Endometrium (tissue), 2 donors: ENCODE measurements around the gene WBP2.

Source experiments
- FAIRE-seq: peaks from 2 replicates; lab custom pipeline; 2012; peaks lifted over from hg19 to GRCh38; lab: Jason Lieb, UNC
- donor health status: control.
- donor health status: control.

The WBP2 gene

GRCh38 chr17:75855310-75856061, at the start of gene WBP2:
TSS of gene WBP2 (minus strand) at chr17:75855335. CDS start at chr17:75855297, 38 bp downstream.
- FAIRE-seq, result peak; percentile 98

DNA sequence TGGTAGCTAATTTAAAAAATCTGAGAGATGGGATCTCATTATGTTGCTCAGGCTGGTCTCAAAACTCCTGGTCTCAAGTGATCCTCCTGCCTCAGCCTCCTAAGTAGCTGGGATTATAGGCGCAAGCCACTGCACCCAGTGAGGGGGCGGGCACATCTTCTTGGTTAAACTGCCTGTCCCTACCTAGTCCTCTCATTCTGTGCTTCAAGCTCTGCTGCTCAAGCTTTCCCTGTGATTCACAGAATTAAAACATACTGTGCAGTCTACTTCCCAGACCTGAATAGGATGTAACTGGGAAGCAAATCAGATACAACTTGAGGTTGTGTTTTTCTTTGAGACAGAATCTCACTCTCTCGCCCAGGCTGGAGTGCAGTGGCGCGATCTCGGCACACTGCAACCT, 47.3 kb upstream of the WBP2 start:
- FAIRE-seq, result no peak

- FAIRE-seq, result no peak
Observed at GRCh38 chr17:75901727-75902126, 46.6 kb upstream of the WBP2 start.

GRCh38 chr17:75900691-75901533, 45.8 kb upstream of the WBP2 start:
- no peak for FAIRE-seq

GRCh38 chr17:75899767-75900468, 44.8 kb upstream of the WBP2 start:
- FAIRE-seq, result no peak

DNA sequence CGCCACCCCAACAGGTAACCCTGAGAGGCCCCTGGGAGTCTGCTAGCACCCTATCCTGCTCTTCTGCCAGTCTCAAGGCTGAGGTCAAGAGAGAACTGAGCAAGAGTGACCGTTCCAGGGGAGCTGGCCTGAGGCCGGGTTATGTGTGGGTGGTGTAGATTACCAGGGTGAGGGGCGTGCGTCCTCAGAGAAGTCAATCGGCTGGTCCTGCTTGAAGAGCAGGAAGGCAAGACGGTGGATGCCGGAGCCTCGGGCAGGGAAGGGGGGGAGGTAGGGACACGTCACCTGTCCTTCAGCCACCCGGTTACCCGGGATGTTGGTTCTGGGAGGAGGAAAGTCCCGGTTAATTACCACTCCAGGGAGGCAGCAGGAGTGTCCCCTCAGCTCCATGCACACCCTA, 44.2 kb upstream of the WBP2 start:
- FAIRE-seq, result no peak

DNA sequence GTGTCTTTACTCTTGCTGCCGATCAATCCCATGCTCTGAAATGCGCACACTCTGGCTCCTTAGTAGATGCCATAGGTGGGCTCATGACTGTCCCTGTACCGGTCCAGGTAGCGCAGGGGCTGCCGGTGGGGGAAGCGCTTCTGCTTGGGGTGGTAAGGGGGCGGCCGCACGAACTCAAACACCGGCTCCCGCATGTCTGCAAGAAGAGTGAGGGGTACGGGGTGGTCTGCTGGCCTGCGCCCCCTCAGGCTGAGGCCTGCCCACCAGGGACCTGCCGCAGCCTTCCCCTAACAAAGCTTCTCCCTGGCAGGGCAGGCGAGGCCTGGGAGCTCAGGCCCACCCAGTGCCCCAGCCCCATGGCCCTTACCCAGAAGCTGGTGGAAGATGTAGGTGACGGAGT, 43.7 kb upstream of the WBP2 start:
- FAIRE-seq, result no peak

DNA sequence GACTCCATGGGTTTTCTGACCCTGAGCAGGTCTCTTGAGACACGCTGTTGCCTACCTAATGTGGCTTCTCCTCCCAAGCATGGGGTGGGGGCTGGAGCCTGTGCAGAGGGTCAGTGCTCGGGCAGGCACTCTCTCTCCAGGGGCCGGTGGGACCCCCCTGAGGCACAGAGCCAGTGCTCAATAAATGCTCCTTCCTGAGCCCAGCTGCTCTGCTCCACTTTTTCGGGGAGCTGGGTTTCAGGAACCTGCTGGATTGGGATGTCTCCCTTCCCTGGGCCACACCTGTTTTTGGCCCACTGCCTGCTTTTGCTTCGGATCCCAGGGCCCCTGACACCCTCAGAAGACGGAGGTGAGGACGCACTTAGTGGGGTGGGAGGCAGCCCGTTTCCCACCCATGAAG, 42.9 kb upstream of the WBP2 start:
- FAIRE-seq, result no peak

DNA sequence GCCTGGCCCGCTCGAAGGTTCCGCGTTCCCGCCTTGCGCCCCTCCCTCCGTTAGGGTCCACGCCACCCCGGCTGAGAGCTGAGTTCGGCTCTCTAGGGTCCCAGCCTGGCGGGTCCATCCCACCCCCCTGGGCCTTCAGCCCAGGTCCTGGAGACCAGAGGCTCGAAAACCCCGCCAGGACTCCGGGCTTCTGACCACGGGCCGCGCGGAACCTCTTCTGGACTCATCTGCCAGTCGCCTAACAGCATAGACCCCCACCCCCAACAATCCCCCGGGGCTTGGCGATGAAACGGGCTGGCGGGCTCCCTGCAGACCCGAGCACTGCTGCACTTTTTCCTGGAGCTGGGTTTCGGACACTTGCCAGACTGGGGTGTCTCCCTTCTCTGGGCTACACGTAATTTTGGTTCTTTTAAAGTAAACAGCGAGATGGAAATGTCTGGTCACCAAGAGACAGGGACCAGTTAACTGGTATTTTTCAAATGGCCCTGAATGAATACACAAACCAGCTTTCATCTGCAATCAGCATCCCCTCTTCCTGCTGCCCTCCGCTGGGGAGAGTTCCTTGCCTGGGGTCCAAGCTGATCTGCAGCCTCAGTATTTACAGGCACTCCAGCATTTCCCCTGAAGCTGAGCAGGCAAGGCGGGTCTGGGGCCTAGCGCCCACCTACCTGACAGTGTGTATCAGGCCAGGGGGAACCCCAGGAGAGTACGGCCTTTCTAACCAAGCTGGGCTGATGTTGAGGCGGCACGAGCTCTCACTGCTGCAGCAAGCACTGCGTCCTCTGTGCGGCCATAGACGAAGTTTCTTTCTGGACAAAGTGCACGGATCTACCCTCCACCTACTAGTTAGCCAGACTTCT, 42.3 kb upstream of the WBP2 start:
- no peak for FAIRE-seq

DNA sequence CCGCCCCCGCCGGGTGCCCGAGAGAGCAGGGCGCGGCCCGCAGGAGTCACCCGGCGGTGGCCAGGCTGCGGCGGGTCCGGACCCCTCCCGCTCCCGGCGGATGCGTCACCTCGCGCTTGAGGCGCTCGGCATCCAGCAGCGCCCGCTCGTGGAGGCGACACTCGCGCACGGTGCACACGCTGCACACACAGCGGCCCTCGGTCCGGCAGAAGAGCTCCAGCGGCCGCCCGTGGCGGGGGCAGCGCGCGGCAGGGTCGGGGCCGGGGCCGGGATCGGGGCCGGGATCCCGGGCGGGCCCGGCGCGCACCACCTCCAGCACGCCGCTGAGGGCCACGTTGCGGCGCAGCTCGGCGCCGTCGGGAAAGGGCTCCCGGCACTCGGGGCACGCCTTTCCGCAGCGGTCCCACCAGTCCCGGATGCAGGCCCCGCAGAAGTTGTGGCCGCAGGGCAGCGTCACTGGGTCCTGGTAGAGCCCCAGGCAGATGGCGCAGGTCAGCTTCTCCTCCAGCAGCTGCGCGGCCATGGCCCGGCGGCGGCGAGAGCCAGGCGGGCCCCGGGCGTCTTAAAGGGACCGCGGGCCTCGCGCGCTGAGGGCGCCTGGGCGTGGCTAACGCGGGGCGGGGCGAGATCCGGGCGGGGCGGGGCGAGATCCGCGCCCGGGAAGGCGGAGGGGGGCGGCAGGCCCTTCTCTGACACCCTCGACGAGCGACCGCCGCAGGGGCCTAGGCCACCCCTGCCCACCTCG, 41.5 kb upstream of the WBP2 start, which contains the start of gene TRIM65:
TSS of gene TRIM65 (minus strand) at position 537 of the 745 bp plus-strand sequence. CDS start at position 523, 14 bp downstream.
- no peak for FAIRE-seq

DNA sequence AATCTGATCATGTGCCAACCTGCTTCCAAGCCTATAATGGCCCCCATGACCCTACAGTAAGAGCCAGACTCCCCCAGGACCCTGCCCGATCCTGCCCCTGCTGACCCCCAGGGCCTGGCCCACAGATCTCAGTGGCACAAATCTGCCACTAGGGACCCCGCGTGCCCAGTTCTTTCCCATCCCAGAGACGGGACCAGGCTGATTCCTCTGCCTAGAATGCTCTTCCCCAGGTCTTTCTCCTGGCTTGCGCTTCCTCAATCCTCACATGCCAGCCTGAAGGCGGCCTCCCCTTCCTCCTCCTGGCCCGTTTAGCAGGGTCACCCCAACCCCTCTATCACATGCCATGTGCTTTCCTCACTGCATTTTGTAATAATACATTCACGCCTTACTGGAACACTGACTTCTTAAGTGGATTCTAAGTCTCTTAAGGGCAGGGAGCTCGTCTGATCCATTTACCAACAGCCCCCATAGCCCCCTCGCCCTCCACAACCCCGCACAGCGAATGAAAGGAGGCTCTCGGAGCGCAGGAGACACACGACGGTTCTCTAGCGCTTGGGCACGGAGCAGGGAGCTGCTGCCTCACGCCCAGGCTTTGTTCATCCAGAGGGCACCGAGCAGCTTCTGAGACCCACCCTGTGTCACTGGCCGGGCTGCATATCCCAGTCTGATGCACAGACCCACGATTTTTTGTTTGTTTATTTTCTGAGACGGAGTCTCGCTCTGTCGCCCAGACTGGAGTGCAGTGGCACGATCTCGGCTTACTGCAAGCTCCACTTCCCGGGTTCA, 40.4 kb upstream of the WBP2 start:
- no peak for FAIRE-seq

- FAIRE-seq, result no peak
Observed at GRCh38 chr17:75894049-75894733, 39.1 kb upstream of the WBP2 start.

DNA sequence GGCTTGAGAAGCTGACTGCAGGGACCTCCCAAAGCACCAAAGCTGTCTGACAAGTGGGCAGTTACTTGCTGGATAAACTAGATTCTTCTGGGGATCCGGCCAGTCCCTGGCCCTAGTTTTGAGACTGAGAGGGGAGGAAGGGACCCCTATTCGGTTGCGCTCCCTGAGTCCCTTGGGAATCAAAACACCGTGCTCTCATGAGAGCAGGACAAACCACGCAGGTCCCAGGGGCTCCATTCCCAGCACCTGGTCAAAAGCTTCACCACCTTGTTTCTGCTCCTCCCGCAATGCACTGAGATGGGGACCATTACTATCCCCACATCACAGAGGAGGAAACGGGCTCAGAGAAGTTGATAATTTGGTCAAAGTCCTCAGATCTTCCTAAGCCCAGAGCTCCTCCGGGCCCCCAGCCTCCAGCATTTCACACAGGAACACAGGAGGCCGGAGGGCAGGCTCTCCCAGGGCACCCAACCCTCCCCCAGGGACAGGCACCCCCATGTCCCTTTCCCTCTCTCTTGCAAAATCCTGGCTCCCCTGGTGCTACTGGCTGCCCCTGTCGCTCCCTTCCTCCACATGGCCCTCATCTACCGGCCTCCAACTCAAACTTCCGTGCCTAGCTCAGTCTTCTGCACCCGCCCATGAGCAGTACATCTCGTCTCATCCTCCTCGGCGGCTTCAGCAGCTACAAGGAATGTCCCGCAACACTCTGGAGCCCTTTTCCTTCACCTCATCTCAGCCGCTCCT, 38.3 kb upstream of the WBP2 start:
- no peak for FAIRE-seq

- FAIRE-seq, result no peak
Observed at GRCh38 chr17:75892556-75893224, 37.6 kb upstream of the WBP2 start.

- FAIRE-seq, result no peak
Observed at GRCh38 chr17:75891605-75892555, 36.7 kb upstream of the WBP2 start.

DNA sequence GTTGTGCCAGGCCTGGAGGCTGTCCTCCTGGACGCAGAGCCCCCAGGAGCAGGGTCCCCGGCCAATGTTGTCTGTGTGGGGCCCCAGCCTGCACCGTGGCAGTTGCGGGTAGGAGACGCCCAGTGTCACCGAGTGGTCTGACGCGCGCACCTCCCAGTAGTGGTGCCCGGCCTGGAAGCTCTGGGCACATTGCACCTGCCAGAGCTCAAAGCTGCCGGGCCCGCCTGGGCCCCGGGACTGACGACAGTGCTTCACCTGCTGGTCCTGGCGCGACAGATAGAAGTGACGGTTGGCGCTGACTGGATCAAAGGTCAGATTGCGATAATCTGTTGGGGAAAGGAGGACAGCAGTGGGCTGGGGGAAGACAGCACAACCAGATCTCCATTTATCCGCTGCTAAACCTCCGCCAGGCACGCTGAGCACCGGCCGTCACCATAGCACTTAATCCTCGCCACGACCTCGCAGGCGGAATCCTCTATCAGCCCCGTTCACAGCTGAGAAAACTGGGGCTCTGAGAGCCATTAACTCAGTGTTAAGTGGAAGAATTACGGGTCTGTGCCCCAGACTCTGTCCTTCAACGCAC, 36.0 kb upstream of the WBP2 start:
- no peak for FAIRE-seq

DNA sequence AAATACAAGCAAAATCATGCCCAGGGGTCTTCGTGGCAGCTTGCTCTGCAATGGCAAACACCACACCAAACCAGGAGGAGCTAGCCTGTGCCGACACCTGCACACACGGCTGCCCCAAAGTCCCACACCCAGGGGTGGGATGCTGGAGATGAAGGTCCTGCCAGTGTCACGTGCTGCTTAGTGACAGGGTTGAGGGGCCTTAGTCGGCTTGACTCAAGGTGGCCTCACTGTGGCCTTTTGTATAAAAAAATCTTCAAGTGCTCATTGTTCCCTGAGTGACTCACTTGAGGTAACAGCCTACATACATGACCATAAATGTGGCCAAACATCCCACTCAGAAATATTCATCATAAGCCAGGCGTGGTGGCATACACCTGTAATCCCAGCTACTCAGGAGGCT, 34.3 kb upstream of the WBP2 start:
- FAIRE-seq, result no peak
